HG03196 (cell line): ENCODE data around the gene PASK.

ENCODE experiments used
- ATAC-seq: cut with Tn5 transposase; IDR thresholded peaks from one replicate; pipeline ENCODE4 v1.9.1; 2021; ENCODE audit not compliant: unreplicated experiment

Gene PASK

GRCh38 chr2:241068136-241068941 lies 80.9 kb downstream of the PASK start:
- no peak for ATAC-seq

GRCh38 chr2:241067501-241068135 lies 81.7 kb downstream of the PASK start:
- ATAC-seq: no peak

- ATAC-seq: no peak
These were observed 82.4 kb downstream of the PASK start for GRCh38 chr2:241066893-241067341.

GRCh38 chr2:241066171-241066892 lies 82.9 kb downstream of the PASK start:
- no peak for ATAC-seq

- ATAC-seq: no peak
These were observed 83.9 kb downstream of the PASK start for GRCh38 chr2:241065355-241065803.

GRCh38 chr2:241064802-241065354 lies 84.4 kb downstream of the PASK start:
- ATAC-seq: no peak

GRCh38 chr2:241064008-241064801 lies 85.1 kb downstream of the PASK start:
- ATAC-seq: no peak

GRCh38 chr2:241063587-241063986 lies 85.7 kb downstream of the PASK start:
- no peak for ATAC-seq

GRCh38 chr2:241063093-241063551 lies 86.2 kb downstream of the PASK start:
- no peak for ATAC-seq

- no peak for ATAC-seq
These were observed 86.7 kb downstream of the PASK start for GRCh38 chr2:241062389-241063092.

- ATAC-seq: no peak
These were observed 88.0 kb downstream of the PASK start for GRCh38 chr2:241061275-241061674.
